ENCODE results near the gene SNX20. TPM values are rescaled to one million over a fixed set of nuclear protein-coding genes. Genes with fewer than 3 reads are reported as not detected.

SNX20 gene
- total and polyA plus RNA-seq, 2 of the 4 experiments (the other 2 are of a cell fraction): not detected

DNA sequence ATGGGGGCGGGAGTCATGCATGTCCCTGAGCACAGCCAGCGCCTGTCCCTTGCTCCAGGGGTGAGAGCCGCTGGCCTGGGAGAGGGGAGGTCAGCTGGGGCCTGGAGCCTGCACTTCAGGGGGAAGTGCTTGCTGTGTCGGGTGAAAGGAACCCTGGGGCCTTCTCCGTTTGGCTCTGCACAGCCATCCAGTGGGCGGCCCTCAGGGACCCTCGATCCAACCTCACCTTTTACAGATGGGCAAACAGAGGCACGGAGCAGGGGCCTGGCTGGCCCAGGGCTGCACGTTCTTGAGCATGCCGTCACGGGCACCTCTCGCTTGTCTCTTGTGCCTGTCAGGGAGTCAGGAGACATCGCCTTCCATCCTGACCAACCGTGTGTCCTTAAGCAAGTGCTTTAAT lies 1.8 kb downstream of the SNX20 start (continued):
- TF ChIP-seq MXI1 (IDR thresholded peaks at IDR 0.05; ENCODE audit: borderline replicate concordance, low read depth, low read length) (no peak), FOS (IDR thresholded peaks at IDR 0.05; ENCODE audit: low read depth, low read length) (no peak), RCOR1 (IDR thresholded peaks at IDR 0.05; ENCODE audit: insufficient replicate concordance, low read length) (no peak)

DNA sequence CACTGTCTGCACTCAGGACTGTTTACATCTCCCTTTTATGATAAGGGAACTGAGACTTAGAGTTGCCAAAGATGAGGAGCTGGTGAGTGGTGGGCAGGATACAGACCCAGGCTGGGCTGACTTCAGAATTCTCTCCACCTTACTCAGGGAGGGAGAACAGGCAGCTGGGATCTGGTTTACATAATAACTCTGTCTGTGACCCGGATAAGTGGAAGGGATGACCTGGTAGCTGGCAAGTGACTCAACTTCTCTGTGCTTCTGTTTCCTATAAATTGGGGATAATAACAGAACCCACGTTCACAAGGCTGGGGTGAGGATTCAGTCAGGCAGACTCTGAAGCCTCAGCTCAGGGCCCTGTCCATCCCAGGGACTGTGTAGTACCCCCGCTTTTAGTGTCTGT lies 2.6 kb downstream of the SNX20 start:
- Histone ChIP-seq H3K4me1 (ENCODE audit: control insufficient read depth, insufficient read depth, low read length) (no peaks in the 10 kb centered on the region), H3K9ac (ENCODE audit: low read depth, low read length) (no peak overlapping the region), H3K14ac (replicated peaks; ENCODE audit: low read depth, low read length) (no peak overlapping the region), H3K23ac (ENCODE audit: low read depth, low read length) (no peak overlapping the region), H4K91ac (ENCODE audit: insufficient read depth, low read depth, low read length) (no peak overlapping the region), H3K56ac (ENCODE audit: extremely low read depth, insufficient read depth, low read length) (no peak overlapping the region), H3K9me3 (ENCODE audit: control insufficient read depth, insufficient read depth, low read length) (peaks cover 4% of the 10 kb centered on the region), H2BK5ac (ENCODE audit: low read depth, low read length, poor library complexity, severe bottlenecking) (no peak overlapping the region), H2AK5ac (ENCODE audit: low read depth, low read length) (no peak overlapping the region), H3K18ac (ENCODE audit: low read depth, low read length) (no peak overlapping the region), H3K36me3 (ENCODE audit: control insufficient read depth, insufficient read depth, low read length) (no peaks in the 10 kb centered on the region), H3K27me3 (ENCODE audit: control insufficient read depth, insufficient read depth, low read length) (peaks cover 7% of the 10 kb centered on the region), H2AK9ac (replicated peaks; ENCODE audit: low read depth, low read length, poor library complexity) (no peak overlapping the region), H2BK15ac (ENCODE audit: low read depth, low read length) (no peak overlapping the region), H3K4ac (ENCODE audit: low read depth, low read length) (no peak overlapping the region), H4K8ac (ENCODE audit: low read depth in 2 of 2, low read length in 2 of 2) (no peak overlapping the region), H2BK20ac (ENCODE audit: low read depth, low read length) (no peak overlapping the region), H3K79me1 (ENCODE audit: low read depth in 1 of 2, low read length in 2 of 2) (no peaks in the 10 kb centered on the region), H2BK120ac (ENCODE audit: low read depth, low read length) (no peak overlapping the region), H3K4me3 (ENCODE audit: insufficient read depth, low read depth, low read length) (no peak overlapping the region), H3K27ac (ENCODE audit: insufficient read depth, low read length) (no peak overlapping the region), H4K5ac (ENCODE audit: low read depth, low read length) (no peak overlapping the region), H3K4me2 (ENCODE audit: low read depth, low read length) (no peak overlapping the region), H4K20me1 (ENCODE audit: insufficient read depth, low read length) (no peaks in the 10 kb centered on the region), H2AFZ (replicated peaks; ENCODE audit: low read length, poor library complexity) (no peak overlapping the region), H3K9me1 (ENCODE audit: insufficient read depth, low read length) (no peaks in the 10 kb centered on the region)
- dilution Hi-C loops (cut with HindIII; ENCODE audit: low sequenced_read_pairs, unreplicated experiment): no loop called here
- no peak for TF ChIP-seq MAZ (IDR thresholded peaks at IDR 0.05; ENCODE audit: borderline replicate concordance, low read depth, low read length)
- no peak for TF ChIP-seq RFX5 (IDR thresholded peaks at IDR 0.05; ENCODE audit: low read depth, low read length)
- TF ChIP-seq SMC3 (IDR thresholded peaks at IDR 0.05; ENCODE audit: low read depth, low read length): no peak
- TF ChIP-seq RCOR1 (IDR thresholded peaks at IDR 0.05; ENCODE audit: insufficient replicate concordance, low read length): no peak
- TF ChIP-seq POLR2A (IDR thresholded peaks at IDR 0.05; ENCODE audit: low read depth, low read length): no peak
- TF ChIP-seq, protein P1, sequence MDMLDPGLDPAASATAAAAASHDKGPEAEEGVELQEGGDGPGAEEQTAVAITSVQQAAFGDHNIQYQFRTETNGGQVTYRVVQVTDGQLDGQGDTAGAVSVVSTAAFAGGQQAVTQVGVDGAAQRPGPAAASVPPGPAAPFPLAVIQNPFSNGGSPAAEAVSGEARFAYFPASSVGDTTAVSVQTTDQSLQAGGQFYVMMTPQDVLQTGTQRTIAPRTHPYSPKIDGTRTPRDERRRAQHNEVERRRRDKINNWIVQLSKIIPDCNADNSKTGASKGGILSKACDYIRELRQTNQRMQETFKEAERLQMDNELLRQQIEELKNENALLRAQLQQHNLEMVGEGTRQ (IDR thresholded peaks at IDR 0.05; ENCODE audit: low read depth, low read length): no peak
- TF ChIP-seq NFE2L2 (IDR thresholded peaks at IDR 0.05; ENCODE audit: low read depth, low read length): no peak
- TF ChIP-seq MAFK (IDR thresholded peaks at IDR 0.05; ENCODE audit: low read depth, low read length): no peak
- TF ChIP-seq BHLHE40 (IDR thresholded peaks at IDR 0.05; ENCODE audit: low read depth, low read length): no peak
- intact Hi-C loops (cut with micrococcal nuclease): no loop called here
- POLR2A ChIA-PET (ENCODE audit: unreplicated experiment): no interaction called here
- DNase-seq (no peak), ATAC-seq (ENCODE audit: low read depth) (no peak)
- CTCF ChIA-PET: no interaction called here
- no TSS peak for BruUV-seq (replicated peaks)
- 33% methylated on average over 1 of the region's 3 CpGs; no CpG with 5 or more reads in 1 of the 2 experiments for WGBS, 2 experiments (ENCODE audit: extremely low coverage in 2 of 2, insufficient read length in 1 of 2)
- in situ Hi-C loops (cut with MboI; ENCODE audit: low sequenced_read_pairs): no loop called here

All from IMR-90 (cell line).